SK-N-SH (cell line): ENCODE results near the gene AGAP1. TPM values are rescaled to one million over a fixed set of nuclear protein-coding genes. Genes with fewer than 3 reads are reported as not detected.

Experiments used
- CTCF ChIA-PET: fragments of 300-600, 350-600 bp; formaldehyde crosslinking; extraction: SDS; loops from one replicate; lab custom pipeline; 2021; lab: Yijun Ruan, JAX
- POLR2A ChIA-PET: fragments of 350-600 bp; sonication (Branson Sonifier 250); formaldehyde crosslinking; extraction: SDS; loops from one replicate; lab custom pipeline; 2020; ENCODE audit warnings: antibody characterized with exemption, inconsistent platforms; lab: Yijun Ruan, JAX
- DNase-seq: peaks from one replicate; pipeline ENCODE4 v3.0.0; 2012
- H2AFZ ChIP-seq: fragments of 200-600 bp; sonication (generic); 2 replicates; pipeline ENCODE4 v1.8.1; 2016; ENCODE audit warnings: antibody characterized with exemption, mild to moderate bottlenecking, low read depth
- H3F3A ChIP-seq: fragments of 200-600 bp; sonication (generic); replicated peaks from 2 replicates; pipeline ENCODE3; 2016; ENCODE audit warnings: antibody characterized with exemption, mild to moderate bottlenecking; ENCODE audit not compliant: insufficient read depth
- H3K27ac ChIP-seq, 2 experiments: fragments of 200-500 bp in 1 of 2; fragments of 200-600 bp in 1 of 2; sonication (Bioruptor generic) in 1 of 2; sonication (generic), shearing (Covaris generic) in 1 of 2; 2 replicates each; pipeline versions ENCODE4 v1.5.1 to v1.6.1; 2014 to 2016; ENCODE audit warnings: low read depth in 2 of 2, inconsistent platforms in 1 of 2, low read length in 1 of 2, mild to moderate bottlenecking in 1 of 2, mixed read lengths in 1 of 2
- H3K27me3 ChIP-seq: fragments of 200-600 bp; sonication (generic), shearing (Covaris generic); 2 replicates; pipeline ENCODE4 v1.6.1; 2016; ENCODE audit warnings: mixed run types; ENCODE audit not compliant: insufficient read depth
- H3K36me3 ChIP-seq, 2 experiments: fragments of 200-500 bp in 1 of 2; fragments of 200-600 bp in 1 of 2; sonication (Bioruptor generic) in 1 of 2; sonication (generic) in 1 of 2; replicated peaks in 1 of 2; 2 replicates each; pipeline versions ENCODE3 to v1.5.1; 2014 to 2016; ENCODE audit warnings: low read length in 1 of 2, mild to moderate bottlenecking in 1 of 2; ENCODE audit not compliant: insufficient read depth in 2 of 2, control insufficient read depth in 1 of 2
- H3K4me1 ChIP-seq, 2 experiments: fragments of 200-500 bp in 1 of 2; fragments of 200-600 bp in 1 of 2; sonication (Bioruptor generic) in 1 of 2; sonication (generic), shearing (Covaris generic) in 1 of 2; 2 replicates each; pipeline versions ENCODE4 v1.5.1 to v1.6.1; 2014 to 2016; ENCODE audit warnings: low read depth in 1 of 2, low read length in 1 of 2, mixed run types in 1 of 2; ENCODE audit not compliant: insufficient read depth in 2 of 2, control insufficient read depth in 1 of 2
- H3K4me2 ChIP-seq: fragments of 200-600 bp; sonication (generic), shearing (Covaris generic); 2 replicates; pipeline ENCODE4 v1.6.1; 2017; ENCODE audit warnings: mixed run types
- H3K4me3 ChIP-seq, 2 experiments: fragments of 200-500 bp in 1 of 2; fragments of 200-600 bp in 1 of 2; sonication (Bioruptor generic) in 1 of 2; sonication (generic), shearing (Covaris generic) in 1 of 2; 2 replicates each; pipeline versions ENCODE4 v1.5.1 to v1.8.1; 2014 to 2016; ENCODE audit warnings: low read depth in 2 of 2, inconsistent platforms in 1 of 2, low read length in 1 of 2, mild to moderate bottlenecking in 1 of 2, mixed read lengths in 1 of 2, moderate library complexity in 1 of 2
- H3K79me2 ChIP-seq: fragments of 200-600 bp; sonication (generic); 2 replicates; pipeline ENCODE4 v1.8.1; 2017; ENCODE audit warnings: mild to moderate bottlenecking; ENCODE audit not compliant: insufficient read depth
- H3K9ac ChIP-seq: fragments of 200-600 bp; sonication (generic); 2 replicates; pipeline ENCODE4 v1.6.1; 2017; ENCODE audit warnings: mixed run types
- H3K9me2 ChIP-seq: fragments of 200-600 bp; sonication (generic); 2 replicates; pipeline ENCODE4 v1.6.1; 2017; ENCODE audit warnings: mixed run types
- H3K9me3 ChIP-seq: fragments of 200-600 bp; sonication (generic); 2 replicates; pipeline ENCODE4 v1.6.1; 2017; ENCODE audit warnings: mixed run types, mild to moderate bottlenecking, moderate library complexity
- H4K20me1 ChIP-seq: fragments of 200-600 bp; sonication (generic); 2 replicates; pipeline ENCODE4 v1.6.1; 2017; ENCODE audit warnings: mild to moderate bottlenecking, mixed run types; ENCODE audit not compliant: insufficient read depth
- ELF1 ChIP-seq: IDR thresholded peaks from 2 replicates; pipeline ENCODE4 v1.4.0; 2012
- EZH2phosphoT487 ChIP-seq: fragments of 200-600 bp; sonication (generic); IDR thresholded peaks from 2 replicates; pipeline ENCODE4 v1.6.1; 2017; ENCODE audit warnings: low read depth, mixed run types, mild to moderate bottlenecking, antibody characterized with exemption, moderate library complexity, borderline replicate concordance
- FOSL2 ChIP-seq: IDR thresholded peaks from 2 replicates; pipeline ENCODE4 v1.4.0; 2012; ENCODE audit warnings: low read depth, mild to moderate bottlenecking, moderate library complexity, borderline replicate concordance
- FOXM1 ChIP-seq: IDR thresholded peaks from 2 replicates; pipeline ENCODE4 v1.4.0; 2012; ENCODE audit warnings: low read depth, mild to moderate bottlenecking
- GATA2 ChIP-seq: sonication (generic); formaldehyde crosslinking; IDR thresholded peaks from 2 replicates; pipeline ENCODE4 v1.5.0; 2020; ENCODE audit warnings: mild to moderate bottlenecking, missing genetic modification reagents
- RCOR1 ChIP-seq: fragments of 150-350 bp; IDR thresholded peaks from 2 replicates; pipeline ENCODE4 v1.6.1; 2017; ENCODE audit warnings: antibody characterized with exemption, low read length
- RFX5 ChIP-seq: IDR thresholded peaks from 2 replicates; pipeline ENCODE4 v1.6.1; 2012; ENCODE audit warnings: mild to moderate bottlenecking, improper control_type of control experiment, low read length
- USF1 ChIP-seq: IDR thresholded peaks from 2 replicates; pipeline ENCODE4 v1.4.0; 2012; ENCODE audit warnings: low read depth, borderline replicate concordance
- ZBTB33 ChIP-seq: IDR thresholded peaks from 2 replicates; pipeline ENCODE4 v1.4.0; 2012; ENCODE audit warnings: low read depth, borderline replicate concordance
- WGBS: methylation state at CpG from one replicate; pipeline ENCODE4 v1.1.6; 2017; ENCODE audit warnings: low lambda C conversion rate; 5-methylcytosine and 5-hydroxymethylcytosine counted together
- polyA plus RNA-seq, 3 experiments: library from polyadenylated mRNA; depleted of rRNA; stranded (reverse); fragments of >200 nt; gene quantifications; 2 replicates each; pipeline ENCODE4 v1.2.3, GENCODE V29; 2012
- TF ChIP-seq, protein P1 (sequence below): IDR thresholded peaks from 2 replicates; pipeline ENCODE4 v1.6.1; 2012; ENCODE audit warnings: mild to moderate bottlenecking, low read depth, low read length, moderate library complexity
- TF ChIP-seq, protein P2 (sequence below): IDR thresholded peaks from 2 replicates; pipeline ENCODE4 v1.4.0; 2012; ENCODE audit warnings: low read depth

AGAP1 gene
- polyA plus RNA-seq, 1 of the 3 experiments (the other 2 are of a cell fraction): 8.8 TPM

DNA sequence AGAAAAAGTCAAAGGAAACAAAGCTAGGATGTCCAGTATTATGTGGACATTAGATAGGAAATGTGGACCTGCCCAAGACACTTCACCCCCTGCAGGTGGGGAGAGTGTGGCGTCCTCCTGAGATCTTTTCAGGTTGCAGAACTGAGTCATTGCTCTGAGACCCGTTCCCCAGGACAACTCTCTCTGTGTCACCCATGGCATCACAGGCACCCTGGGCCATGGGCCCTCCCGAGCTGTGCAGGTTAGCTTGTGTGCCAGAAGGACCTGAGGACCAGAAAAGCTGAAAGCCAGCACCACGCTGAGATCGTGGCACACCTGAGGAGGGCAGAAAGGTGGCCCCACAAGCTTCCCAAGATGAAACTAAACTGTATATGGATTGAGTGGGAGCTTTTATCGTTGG lies 229.5 kb downstream of the AGAP1 start (continued):
- TF ChIP-seq, protein P1, sequence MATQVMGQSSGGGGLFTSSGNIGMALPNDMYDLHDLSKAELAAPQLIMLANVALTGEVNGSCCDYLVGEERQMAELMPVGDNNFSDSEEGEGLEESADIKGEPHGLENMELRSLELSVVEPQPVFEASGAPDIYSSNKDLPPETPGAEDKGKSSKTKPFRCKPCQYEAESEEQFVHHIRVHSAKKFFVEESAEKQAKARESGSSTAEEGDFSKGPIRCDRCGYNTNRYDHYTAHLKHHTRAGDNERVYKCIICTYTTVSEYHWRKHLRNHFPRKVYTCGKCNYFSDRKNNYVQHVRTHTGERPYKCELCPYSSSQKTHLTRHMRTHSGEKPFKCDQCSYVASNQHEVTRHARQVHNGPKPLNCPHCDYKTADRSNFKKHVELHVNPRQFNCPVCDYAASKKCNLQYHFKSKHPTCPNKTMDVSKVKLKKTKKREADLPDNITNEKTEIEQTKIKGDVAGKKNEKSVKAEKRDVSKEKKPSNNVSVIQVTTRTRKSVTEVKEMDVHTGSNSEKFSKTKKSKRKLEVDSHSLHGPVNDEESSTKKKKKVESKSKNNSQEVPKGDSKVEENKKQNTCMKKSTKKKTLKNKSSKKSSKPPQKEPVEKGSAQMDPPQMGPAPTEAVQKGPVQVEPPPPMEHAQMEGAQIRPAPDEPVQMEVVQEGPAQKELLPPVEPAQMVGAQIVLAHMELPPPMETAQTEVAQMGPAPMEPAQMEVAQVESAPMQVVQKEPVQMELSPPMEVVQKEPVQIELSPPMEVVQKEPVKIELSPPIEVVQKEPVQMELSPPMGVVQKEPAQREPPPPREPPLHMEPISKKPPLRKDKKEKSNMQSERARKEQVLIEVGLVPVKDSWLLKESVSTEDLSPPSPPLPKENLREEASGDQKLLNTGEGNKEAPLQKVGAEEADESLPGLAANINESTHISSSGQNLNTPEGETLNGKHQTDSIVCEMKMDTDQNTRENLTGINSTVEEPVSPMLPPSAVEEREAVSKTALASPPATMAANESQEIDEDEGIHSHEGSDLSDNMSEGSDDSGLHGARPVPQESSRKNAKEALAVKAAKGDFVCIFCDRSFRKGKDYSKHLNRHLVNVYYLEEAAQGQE: no peak
- TF ChIP-seq ZBTB33 (no peak), GATA2 (CRISPR knock-in tag) (no peak), ELF1 (no peak), FOXM1 (no peak), RFX5 (no peak), RCOR1 (no peak), EZH2phosphoT487 (no peak), FOSL2 (no peak)
- TF ChIP-seq, protein P2, sequence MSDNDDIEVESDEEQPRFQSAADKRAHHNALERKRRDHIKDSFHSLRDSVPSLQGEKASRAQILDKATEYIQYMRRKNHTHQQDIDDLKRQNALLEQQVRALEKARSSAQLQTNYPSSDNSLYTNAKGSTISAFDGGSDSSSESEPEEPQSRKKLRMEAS: no peak

DNA sequence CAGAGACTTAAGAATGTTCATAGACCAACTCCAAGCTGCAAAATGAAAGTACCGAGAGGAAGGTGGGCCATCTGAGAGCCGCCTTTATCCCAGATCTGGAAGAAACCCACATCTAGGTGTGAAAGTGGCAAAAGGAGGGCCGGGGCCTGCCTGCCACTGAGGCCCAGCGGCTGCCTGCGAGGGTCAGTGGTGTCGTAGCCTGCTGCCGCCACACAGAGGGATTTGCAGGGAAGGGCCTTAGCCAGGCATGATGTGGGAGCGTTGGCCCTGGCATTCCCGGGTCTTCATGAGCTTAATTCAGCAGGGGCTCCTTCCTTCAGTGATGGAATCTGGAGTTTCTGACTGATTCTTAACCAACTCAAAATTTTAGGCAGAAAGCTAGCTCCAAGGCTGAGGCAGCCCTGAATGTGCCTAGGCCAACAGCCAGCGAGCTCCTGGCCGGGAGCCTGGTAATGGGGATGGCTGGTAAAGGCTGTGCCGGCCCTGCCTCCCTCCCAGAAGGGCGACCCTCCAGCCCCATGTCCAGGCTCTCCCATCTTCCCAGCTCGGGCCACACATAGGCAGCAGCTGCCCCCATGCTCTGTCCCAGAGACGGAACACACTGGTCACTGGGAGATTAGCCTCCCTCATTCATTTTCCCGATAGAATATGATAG lies 230.1 kb downstream of the AGAP1 start:
- Histone ChIP-seq H3K4me3 (no peak overlapping the region), H3K79me2 (no peaks in the 10 kb centered on the region), H3K27me3 (no peaks in the 10 kb centered on the region), H2AFZ (no peak overlapping the region), H3K4me1 (peaks cover 0 to 41% of the 10 kb centered on the region in 2 experiments; a peak in 2 of 4 replicates), H3K36me3 (no peaks in the 10 kb centered on the region), H3K4me2 (no peak overlapping the region), H3K27ac (no peak overlapping the region), H4K20me1 (no peaks in the 10 kb centered on the region), H3F3A (no peaks in the 10 kb centered on the region), H3K9me2 (no peaks in the 10 kb centered on the region), H3K9me3 (no peaks in the 10 kb centered on the region), H3K9ac (no peak overlapping the region)
- ChIA-PET CTCF (interaction anchor here (1.2 to 2.1 kb wide), 6 partner anchors 17 to 130 kb away, joined by 3 to 12 read pairs (median 4); no protein-coding TSS in a partner anchor), POLR2A (no interaction called here)
- DNase-seq: no peak
- 92% methylated on average over 5 of the region's 16 CpGs for WGBS
- TF ChIP-seq FOSL2 (no peak), USF1 (no peak), GATA2 (CRISPR knock-in tag) (no peak)
